ENCODE results near the gene KLHL13.

DNA sequence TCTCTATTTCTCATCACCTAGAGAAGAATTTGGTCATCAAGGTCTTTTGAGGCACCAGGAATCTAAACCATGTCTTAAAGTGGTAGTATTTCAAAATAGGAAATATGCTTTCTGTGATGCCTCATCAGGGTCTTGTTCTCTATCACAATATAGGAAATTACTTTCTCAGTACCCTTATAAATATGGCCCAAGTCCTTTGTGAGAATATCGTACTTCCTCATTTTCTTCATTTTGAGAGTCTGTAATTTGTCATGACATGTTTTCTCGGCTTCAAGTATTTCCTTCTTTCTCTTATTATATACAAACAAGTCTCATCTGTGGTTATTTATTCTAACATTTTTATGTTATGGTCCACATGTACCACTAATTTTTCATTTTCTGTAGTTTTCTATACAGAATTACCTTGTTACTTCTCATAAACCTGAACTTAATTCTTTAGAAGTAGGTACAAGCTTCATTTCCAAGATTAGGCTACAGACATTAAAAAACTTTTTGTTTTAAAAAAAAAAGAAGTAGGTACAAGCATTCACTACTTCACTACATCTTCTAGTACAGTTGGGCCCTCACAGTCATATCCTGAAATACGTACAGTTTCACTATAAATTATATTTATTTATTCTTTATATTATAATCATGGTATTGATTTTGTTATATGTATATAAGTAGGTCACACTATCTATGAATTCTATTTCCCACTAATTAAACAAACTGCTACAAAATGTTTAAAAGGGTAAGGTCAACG, 54.4 kb downstream of the KLHL13 start:
- TF ChIP-seq, protein P1, sequence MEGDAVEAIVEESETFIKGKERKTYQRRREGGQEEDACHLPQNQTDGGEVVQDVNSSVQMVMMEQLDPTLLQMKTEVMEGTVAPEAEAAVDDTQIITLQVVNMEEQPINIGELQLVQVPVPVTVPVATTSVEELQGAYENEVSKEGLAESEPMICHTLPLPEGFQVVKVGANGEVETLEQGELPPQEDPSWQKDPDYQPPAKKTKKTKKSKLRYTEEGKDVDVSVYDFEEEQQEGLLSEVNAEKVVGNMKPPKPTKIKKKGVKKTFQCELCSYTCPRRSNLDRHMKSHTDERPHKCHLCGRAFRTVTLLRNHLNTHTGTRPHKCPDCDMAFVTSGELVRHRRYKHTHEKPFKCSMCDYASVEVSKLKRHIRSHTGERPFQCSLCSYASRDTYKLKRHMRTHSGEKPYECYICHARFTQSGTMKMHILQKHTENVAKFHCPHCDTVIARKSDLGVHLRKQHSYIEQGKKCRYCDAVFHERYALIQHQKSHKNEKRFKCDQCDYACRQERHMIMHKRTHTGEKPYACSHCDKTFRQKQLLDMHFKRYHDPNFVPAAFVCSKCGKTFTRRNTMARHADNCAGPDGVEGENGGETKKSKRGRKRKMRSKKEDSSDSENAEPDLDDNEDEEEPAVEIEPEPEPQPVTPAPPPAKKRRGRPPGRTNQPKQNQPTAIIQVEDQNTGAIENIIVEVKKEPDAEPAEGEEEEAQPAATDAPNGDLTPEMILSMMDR (IDR thresholded peaks at IDR 0.05; ENCODE audit: low read length) = no peak
- TF ChIP-seq EZH2 (IDR thresholded peaks at IDR 0.05; ENCODE audit: borderline replicate concordance, low read length) = no peak

Data from OCI-LY1 (cell line).